T-helper 1 cell treated with Interleukin-12 subunit alpha and Interleukin-12 subunit beta and Interleukin-4 antibody, amounts not matched to agents 30 μg/mL and 1 μg/mL, for 36 hours (primary cell): Measurements from ENCODE around the gene HPN.
"Not testable (repeated sequence)": the region's sequence is repeated elsewhere in the genome, so short reads cannot be mapped to it uniquely, and the experiment has no call there.

Source experiments
- H3K27ac Mint-ChIP-seq: one replicate; pipeline ENCODE4 v1.8.0; 2021; ENCODE audit warnings: mild to moderate bottlenecking, mixed read lengths
- H3K27me3 Mint-ChIP-seq: one replicate; pipeline ENCODE4 v1.8.0; 2021; ENCODE audit warnings: low read depth, mixed read lengths
- H3K36me3 Mint-ChIP-seq: one replicate; pipeline ENCODE4 v1.8.0; 2021; ENCODE audit warnings: low read depth, mixed read lengths
- H3K4me1 Mint-ChIP-seq: one replicate; pipeline ENCODE4 v1.8.0; 2021; ENCODE audit warnings: low read depth, mixed read lengths
- H3K4me3 Mint-ChIP-seq: one replicate; pipeline ENCODE4 v1.8.0; 2021; ENCODE audit warnings: mild to moderate bottlenecking, moderate library complexity, mixed read lengths
- H3K9me3 Mint-ChIP-seq: one replicate; pipeline ENCODE4 v1.8.0; 2021; ENCODE audit warnings: mixed read lengths

Gene HPN

GRCh38 chr19:35041548-35042055 lies at the start of gene HPN:
TSS of gene HPN (plus strand) at chr19:35041721. CDS start at chr19:35042507, 786 bp downstream.
- Mint-ChIP-seq H3K36me3 (no peaks in the 10 kb centered on the region), H3K27me3 (peaks cover 12% of the 10 kb centered on the region), H3K4me1 (peaks cover 19% of the 10 kb centered on the region), H3K9me3 (no peaks in the 10 kb centered on the region), H3K4me3 (no peak within 1 kb of the TSS), H3K27ac (no peak within 1 kb of the TSS)

DNA sequence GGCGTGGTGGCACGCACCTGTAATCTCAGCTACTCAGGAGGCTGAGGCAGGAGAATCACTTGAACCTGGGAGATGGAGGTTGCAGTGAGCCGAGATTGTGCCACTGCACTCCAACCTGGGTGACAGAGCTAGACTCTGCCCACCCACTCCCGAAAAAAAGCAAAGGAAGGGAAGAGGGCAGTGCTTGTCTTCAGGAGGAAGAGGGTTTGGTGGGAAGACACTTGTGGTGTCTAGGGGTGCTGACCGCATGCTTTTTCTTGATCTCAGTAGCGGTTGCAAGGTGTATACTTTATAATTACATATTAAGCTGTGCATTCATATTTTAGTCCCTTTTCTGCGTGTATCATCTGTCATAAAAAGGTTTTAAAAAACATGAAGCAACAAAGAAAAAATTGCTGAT lies 48.9 kb upstream of the HPN start:
- not testable (repeated sequence) for H3K27me3 Mint-ChIP-seq, H3K9me3 Mint-ChIP-seq, H3K4me3 Mint-ChIP-seq, H3K27ac Mint-ChIP-seq, H3K36me3 Mint-ChIP-seq
- peaks cover 12% of the 10 kb centered on the region for H3K4me1 Mint-ChIP-seq

- H3K27ac Mint-ChIP-seq: no peak overlapping the region
- no peaks in the 10 kb centered on the region for H3K27me3 Mint-ChIP-seq
- H3K4me3 Mint-ChIP-seq: no peak overlapping the region
- peaks cover 23% of the 10 kb centered on the region for H3K4me1 Mint-ChIP-seq
- H3K9me3 Mint-ChIP-seq: no peaks in the 10 kb centered on the region
- H3K36me3 Mint-ChIP-seq: no peaks in the 10 kb centered on the region
Measured at GRCh38 chr19:34994286-34994642, 47.3 kb upstream of the HPN start.

DNA sequence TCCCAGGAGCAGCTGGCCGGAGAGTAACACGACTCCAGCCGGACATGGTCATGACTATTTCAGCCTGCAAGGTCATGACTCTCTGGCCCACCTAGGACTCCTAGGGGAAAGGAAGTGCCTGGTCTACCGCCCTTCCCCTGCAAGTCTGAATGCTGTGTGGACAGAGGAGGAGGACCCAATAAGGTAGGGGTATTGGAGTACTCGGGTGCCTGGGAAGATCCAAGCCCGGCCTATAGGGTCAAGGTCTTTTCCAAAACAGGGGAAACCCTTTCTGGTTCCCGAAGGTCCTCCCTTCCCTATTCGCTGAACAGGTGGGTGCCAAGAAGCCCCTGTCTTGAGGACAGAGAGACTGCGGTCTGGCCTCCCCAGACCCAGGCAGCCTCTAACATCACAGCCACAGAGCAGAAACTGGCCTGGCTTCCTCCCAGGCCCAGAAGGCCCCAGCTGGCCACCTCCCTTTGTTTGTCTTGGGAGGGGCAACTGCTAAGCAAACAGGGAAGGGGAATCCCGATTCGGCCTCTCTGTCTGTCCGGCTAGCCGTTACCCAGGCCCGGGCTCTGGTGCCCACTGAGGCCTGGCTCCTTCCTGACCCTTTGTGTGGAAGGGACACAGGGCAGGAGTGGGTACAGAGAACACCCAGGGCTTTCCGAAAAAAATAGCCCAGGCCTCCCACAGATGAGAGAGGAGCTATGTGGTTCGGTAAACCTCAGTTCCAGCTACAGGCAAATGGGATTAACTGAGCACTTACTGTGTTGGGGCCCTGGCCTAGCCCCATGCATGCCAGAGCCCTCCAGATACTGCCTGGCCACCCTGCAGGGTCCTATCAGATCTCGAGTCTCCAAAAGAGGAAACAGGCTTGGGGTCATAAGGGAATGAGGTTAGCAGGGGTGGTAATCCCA lies 46.6 kb upstream of the HPN start:
- Mint-ChIP-seq H3K27me3 (no peaks in the 10 kb centered on the region), H3K27ac (no peak overlapping the region), H3K36me3 (no peaks in the 10 kb centered on the region), H3K4me3 (no peak overlapping the region), H3K4me1 (peaks cover 23% of the 10 kb centered on the region), H3K9me3 (no peaks in the 10 kb centered on the region)

DNA sequence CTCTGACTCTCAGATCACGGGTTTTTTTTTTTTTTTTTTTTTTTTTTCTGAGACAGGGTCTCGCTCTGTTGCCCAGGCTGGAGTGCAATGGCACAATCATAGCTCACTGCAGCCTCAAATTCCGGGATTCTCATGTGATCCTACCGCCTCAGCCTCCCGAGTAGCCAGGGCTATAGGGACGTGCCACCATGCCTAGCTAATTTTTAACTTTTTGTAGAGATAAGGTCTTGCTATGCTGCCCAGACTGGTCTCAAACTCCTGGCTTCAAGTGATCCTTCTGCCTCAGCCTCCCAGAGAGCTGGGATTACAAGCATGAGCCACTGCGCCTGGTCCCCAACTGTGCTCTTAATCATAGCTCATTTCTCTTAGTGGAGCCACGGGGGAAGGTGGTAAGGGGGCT lies 46.0 kb upstream of the HPN start:
- Mint-ChIP-seq H3K27ac (no peak overlapping the region), H3K36me3 (no peaks in the 10 kb centered on the region), H3K4me1 (peaks cover 21% of the 10 kb centered on the region), H3K27me3 (no peaks in the 10 kb centered on the region), H3K4me3 (no peak overlapping the region), H3K9me3 (no peaks in the 10 kb centered on the region)

DNA sequence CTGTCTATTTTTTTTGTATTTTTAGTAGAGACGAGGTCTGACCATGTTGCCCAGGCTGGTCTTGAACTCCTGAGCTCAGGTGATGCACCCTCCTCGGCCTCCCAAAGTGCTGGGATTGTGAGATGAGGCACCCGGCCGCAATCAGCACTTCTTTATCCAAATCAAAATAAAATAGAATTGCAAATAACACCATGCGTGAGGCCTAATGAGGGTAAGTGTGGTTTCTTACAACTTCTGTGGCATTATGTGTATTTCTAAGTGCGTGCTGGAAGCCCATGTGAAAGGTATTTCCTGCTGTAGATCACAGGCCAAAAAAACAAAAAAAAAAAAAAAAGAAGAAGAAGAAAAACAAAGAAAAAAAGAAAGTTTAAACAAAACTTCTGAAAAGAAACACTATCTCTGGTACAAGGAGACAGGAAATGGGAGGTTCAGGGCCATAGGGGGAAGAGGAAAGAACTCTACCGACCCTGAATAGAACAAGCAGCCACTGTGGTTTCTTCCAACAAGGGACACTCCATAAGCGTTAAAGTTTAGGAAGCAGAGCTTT lies 44.4 kb upstream of the HPN start:
- peak overlapping the region; percentile 47 for H3K4me3 Mint-ChIP-seq
- H3K36me3 Mint-ChIP-seq: peaks cover 5% of the 10 kb centered on the region
- peak overlapping the region; percentile 96 for H3K27ac Mint-ChIP-seq
- peaks cover 30% of the 10 kb centered on the region for H3K4me1 Mint-ChIP-seq
- no peaks in the 10 kb centered on the region for H3K27me3 Mint-ChIP-seq
- H3K9me3 Mint-ChIP-seq: no peaks in the 10 kb centered on the region

DNA sequence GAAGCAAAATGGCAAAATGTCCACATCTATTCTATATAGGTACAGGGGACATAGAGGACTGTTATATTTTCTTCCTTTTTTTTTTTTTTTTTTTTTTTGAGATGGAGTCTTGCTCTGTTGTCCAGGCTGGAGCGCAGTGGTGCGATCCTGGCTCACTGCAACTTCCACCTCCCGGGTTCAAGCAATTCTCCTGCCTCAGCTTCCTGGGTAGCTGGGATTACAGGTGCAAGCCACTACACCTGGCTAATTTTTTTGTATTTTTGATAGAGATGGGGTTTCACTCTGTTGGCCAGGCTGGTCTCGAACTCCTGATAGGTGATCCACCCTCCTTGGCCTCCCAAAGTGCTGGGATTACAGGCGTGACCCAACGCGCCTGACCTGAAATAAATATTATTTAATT lies 43.3 kb upstream of the HPN start:
- H3K27me3 Mint-ChIP-seq, H3K36me3 Mint-ChIP-seq, H3K9me3 Mint-ChIP-seq: not testable (repeated sequence)
- Mint-ChIP-seq H3K4me3 (peak overlapping the region; percentile 47), H3K27ac (peak overlapping the region; percentile 96), H3K4me1 (peaks cover 39% of the 10 kb centered on the region)

GRCh38 chr19:34998777-34999497 lies 42.6 kb upstream of the HPN start:
- no peaks in the 10 kb centered on the region for H3K27me3 Mint-ChIP-seq
- peak overlapping the region; percentile 85 for H3K27ac Mint-ChIP-seq
- peak overlapping the region; percentile 86 for H3K4me3 Mint-ChIP-seq
- H3K36me3 Mint-ChIP-seq: peaks cover 8% of the 10 kb centered on the region
- H3K4me1 Mint-ChIP-seq: peaks cover 46% of the 10 kb centered on the region
- H3K9me3 Mint-ChIP-seq: no peaks in the 10 kb centered on the region

GRCh38 chr19:34999498-35000337 lies 41.8 kb upstream of the HPN start, which contains the start of gene GRAMD1A:
TSS of gene GRAMD1A (plus strand) at chr19:35000323. CDS start at chr19:35000479, 156 bp downstream.
- Mint-ChIP-seq H3K4me3 (peak within 1 kb of the TSS; percentile 93), H3K36me3 (peaks cover 8% of the 10 kb centered on the region), H3K27ac (peak within 1 kb of the TSS; percentile 95), H3K27me3 (no peaks in the 10 kb centered on the region), H3K9me3 (no peaks in the 10 kb centered on the region), H3K4me1 (peaks cover 50% of the 10 kb centered on the region)

DNA sequence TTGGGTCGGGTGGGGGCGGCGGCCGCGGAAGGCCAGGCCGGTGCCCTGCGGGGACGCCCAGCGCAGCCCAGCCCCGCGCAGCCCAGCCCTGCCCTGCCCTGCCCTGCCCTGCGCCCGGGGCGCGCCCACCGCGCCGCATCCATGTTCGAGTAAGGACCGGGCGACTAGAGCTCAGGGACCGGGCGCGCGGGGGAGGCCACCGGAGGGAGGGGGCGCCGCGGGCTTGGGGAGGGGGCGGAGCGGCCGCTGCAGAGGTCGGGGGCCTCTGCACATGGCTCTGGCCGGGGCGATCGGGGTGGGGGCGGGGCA lies 41.2 kb upstream of the HPN start:
- H3K27me3 Mint-ChIP-seq: no peaks in the 10 kb centered on the region
- no peaks in the 10 kb centered on the region for H3K9me3 Mint-ChIP-seq
- no peak overlapping the region for H3K27ac Mint-ChIP-seq
- H3K4me3 Mint-ChIP-seq: peak overlapping the region; percentile 21
- peaks cover 50% of the 10 kb centered on the region for H3K4me1 Mint-ChIP-seq
- peaks cover 8% of the 10 kb centered on the region for H3K36me3 Mint-ChIP-seq

- H3K36me3 Mint-ChIP-seq: peaks cover 12% of the 10 kb centered on the region
- peak overlapping the region; percentile 95 for H3K27ac Mint-ChIP-seq
- no peaks in the 10 kb centered on the region for H3K9me3 Mint-ChIP-seq
- H3K4me1 Mint-ChIP-seq: peaks cover 50% of the 10 kb centered on the region
- no peaks in the 10 kb centered on the region for H3K27me3 Mint-ChIP-seq
- peak overlapping the region; percentile 93 for H3K4me3 Mint-ChIP-seq
Measured at GRCh38 chr19:35000647-35001501, 40.6 kb upstream of the HPN start.

GRCh38 chr19:35002037-35002535 lies 39.4 kb upstream of the HPN start:
- Mint-ChIP-seq H3K9me3 (no peaks in the 10 kb centered on the region), H3K27me3 (no peaks in the 10 kb centered on the region), H3K27ac (peak overlapping the region; percentile 95), H3K4me1 (peaks cover 53% of the 10 kb centered on the region), H3K36me3 (peaks cover 19% of the 10 kb centered on the region), H3K4me3 (peak overlapping the region; percentile 93)

DNA sequence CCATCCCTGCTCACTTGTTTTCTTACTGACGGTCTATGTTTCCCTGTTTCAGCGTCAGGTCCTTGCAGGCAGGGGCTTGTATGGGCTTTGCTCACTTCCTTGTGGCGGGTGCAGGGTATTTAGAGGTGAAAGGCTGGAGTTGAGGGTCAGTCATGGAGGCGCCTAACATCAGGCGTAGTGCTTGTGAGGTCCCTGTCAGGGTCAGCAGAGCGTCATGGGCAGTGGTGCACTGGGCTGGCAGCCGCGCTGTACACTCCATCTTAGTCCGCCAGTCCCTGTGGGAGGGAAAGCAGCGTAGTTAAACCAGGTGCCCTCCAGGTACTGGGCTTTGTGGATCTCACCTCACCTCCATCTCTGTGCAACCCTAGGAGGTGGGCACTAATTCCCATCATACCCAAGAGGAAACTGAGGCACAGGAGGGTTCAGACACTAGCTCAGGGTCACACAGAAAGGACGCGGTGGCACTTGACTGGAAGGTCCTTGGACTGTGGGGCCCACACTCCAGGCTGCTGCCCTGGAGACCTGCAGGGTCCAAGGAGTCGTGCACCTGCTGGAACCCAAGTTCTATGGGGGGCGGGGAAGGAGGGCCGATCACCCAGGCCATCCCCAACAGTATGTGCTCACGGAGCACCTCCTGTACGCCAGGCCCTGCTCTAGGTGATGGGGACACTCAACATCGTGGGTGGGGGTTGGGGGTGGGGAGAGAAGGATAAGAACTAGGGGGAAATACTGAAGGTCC lies 36.8 kb upstream of the HPN start:
- Mint-ChIP-seq H3K27me3 (no peaks in the 10 kb centered on the region), H3K27ac (no peak overlapping the region), H3K36me3 (peaks cover 19% of the 10 kb centered on the region), H3K4me1 (peaks cover 36% of the 10 kb centered on the region), H3K4me3 (no peak overlapping the region), H3K9me3 (no peaks in the 10 kb centered on the region)
